HepG2 (cell line): Measurements from ENCODE around the gene ZNF618. TPM values are rescaled to one million over a fixed set of nuclear protein-coding genes. Genes with fewer than 3 reads are reported as not detected.

Experiments
- ATAC-seq: fragments of 200-7000 bp; cut with Tn5 transposase; 3 replicates; pipeline ENCODE4 v1.9.1; 2020; ENCODE audit warnings: mild to moderate bottlenecking, moderate library complexity
- BruUV-seq: library from RNA; stranded (reverse); fragments of 400-500 nt; replicated peaks from 2 replicates; lab custom pipeline; 2021; lab: Mats Ljungman, UMichigan
- CTCF ChIA-PET: fragments of 300-600 bp; formaldehyde crosslinking; extraction: SDS; loops from one replicate; lab custom pipeline; 2021; ENCODE audit warnings: low total read pairs, inconsistent platforms, low intra/inter-chr PET ratio; lab: Yijun Ruan, JAX
- POLR2A ChIA-PET: fragments of 350-600 bp; sonication (Branson Sonifier 250); formaldehyde crosslinking; loops from one replicate; lab custom pipeline; 2020; ENCODE audit warnings: antibody characterized with exemption, inconsistent platforms; lab: Yijun Ruan, JAX
- DNase-seq: peaks from one replicate; pipeline ENCODE4 v3.0.0-alpha.2; 2015; ENCODE audit warnings: low spot score
- FAIRE-seq: peaks from 3 replicates; lab custom pipeline; 2011; peaks lifted over from hg19 to GRCh38; lab: Jason Lieb, UNC
- H2AFZ ChIP-seq: one replicate; pipeline ENCODE4 v1.6.1; 2011; ENCODE audit warnings: low read length, inconsistent platforms
- H3K27ac ChIP-seq: fragments of 300-600 bp; 3 replicates; pipeline ENCODE4 v1.8.0; 2011; ENCODE audit warnings: mixed run types, mild to moderate bottlenecking, mixed read lengths, low read length, inconsistent platforms; ENCODE audit not compliant: insufficient read depth; ENCODE audit errors: extremely low read length
- H3K27me3 ChIP-seq, 2 experiments: fragments of 200-600 bp in 1 of 2; 2 replicates in 1 of 2; 3 replicates in 1 of 2; pipeline versions ENCODE4 v1.6.0 to v1.8.0; 2011; ENCODE audit warnings: low read length in 2 of 2, mild to moderate bottlenecking in 2 of 2, moderate library complexity in 2 of 2, inconsistent platforms in 1 of 2; ENCODE audit not compliant: insufficient read depth in 2 of 2, control insufficient read depth in 1 of 2
- H3K36me3 ChIP-seq, 2 experiments: fragments of 200-600 bp in 1 of 2; replicated peaks in 1 of 2; 2 replicates in 1 of 2; 3 replicates in 1 of 2; pipeline versions ENCODE4 v1.5.1 to v1.8.0; 2011; ENCODE audit warnings: low read length in 2 of 2, inconsistent platforms in 1 of 2; ENCODE audit not compliant: insufficient read depth in 2 of 2, control insufficient read depth in 1 of 2
- H3K4me1 ChIP-seq: 2 replicates; pipeline ENCODE4 v1.5.1; 2012; ENCODE audit warnings: low read length, inconsistent platforms; ENCODE audit not compliant: insufficient read depth
- H3K4me2 ChIP-seq: 2 replicates; pipeline ENCODE4 v1.6.0; 2011; ENCODE audit warnings: low read depth, low read length, inconsistent platforms
- H3K4me3 ChIP-seq, 3 experiments: fragments of 200-600 bp in 1 of 3; sonication (generic), shearing (Covaris generic) in 1 of 3; replicated peaks in 1 of 3; 2 replicates each; pipeline ENCODE4 v1.5.1; 2011 to 2016; ENCODE audit warnings: low read length in 3 of 3, inconsistent platforms in 2 of 3, low read depth in 2 of 3, mild to moderate bottlenecking in 2 of 3, control low read depth in 1 of 3, mixed read lengths in 1 of 3; ENCODE audit not compliant: insufficient read depth in 1 of 3
- H3K79me2 ChIP-seq: one replicate; pipeline ENCODE4 v1.6.1; 2011; ENCODE audit warnings: low read length, inconsistent platforms; ENCODE audit not compliant: insufficient read depth
- H3K9ac ChIP-seq: 2 replicates; pipeline ENCODE4 v1.6.0; 2011; ENCODE audit warnings: mild to moderate bottlenecking, low read depth, low read length, inconsistent platforms; ENCODE audit not compliant: insufficient read depth
- H3K9me3 ChIP-seq: 2 replicates; pipeline ENCODE4 v1.5.1; 2012; ENCODE audit warnings: mild to moderate bottlenecking, low read length
- H4K20me1 ChIP-seq: 2 replicates; pipeline ENCODE4 v1.6.0; 2011; ENCODE audit warnings: inconsistent platforms, mild to moderate bottlenecking, low read length, moderate library complexity; ENCODE audit not compliant: insufficient read depth
- ETV6 ChIP-seq: sonication (generic); formaldehyde crosslinking; conservative IDR thresholded peaks from 2 replicates; pipeline ENCODE4 v1.4.0; 2020; ENCODE audit warnings: missing genetic modification reagents
- HMG20A ChIP-seq: IDR thresholded peaks from 2 replicates; pipeline ENCODE4 v1.6.1; 2016; ENCODE audit warnings: borderline replicate concordance
- IKZF1 ChIP-seq: fragments of 450-650 bp; IDR thresholded peaks from 2 replicates; pipeline ENCODE4 v1.7.1; 2016
- KDM3A ChIP-seq: IDR thresholded peaks from 2 replicates; pipeline ENCODE4 v1.6.1; 2018; ENCODE audit warnings: low read depth, missing compliant biosample characterization
- MLX ChIP-seq: IDR thresholded peaks from 2 replicates; pipeline ENCODE4 v1.6.1; 2016
- MYPOP ChIP-seq: sonication (generic); formaldehyde crosslinking; IDR thresholded peaks from 2 replicates; pipeline ENCODE4 v1.8.1; 2023; ENCODE audit warnings: mild to moderate bottlenecking, moderate library complexity, missing genetic modification reagents
- PAF1 ChIP-seq: IDR thresholded peaks from 2 replicates; pipeline ENCODE4 v1.6.1; 2016; ENCODE audit warnings: missing genetic modification reagents, missing compliant biosample characterization
- PAWR ChIP-seq: sonication (generic); formaldehyde crosslinking; IDR thresholded peaks from 2 replicates; pipeline ENCODE4 v1.4.0; 2020; ENCODE audit warnings: missing genetic modification reagents, mild to moderate bottlenecking, borderline replicate concordance
- PTBP1 ChIP-seq: fragments of 200-400 bp; formaldehyde crosslinking; IDR thresholded peaks from 2 replicates; pipeline ENCODE4 v1.6.1; 2018; ENCODE audit warnings: low read length, low read depth; ENCODE audit not compliant: poor library complexity, severe bottlenecking
- RFXAP ChIP-seq: sonication (generic); formaldehyde crosslinking; IDR thresholded peaks from 2 replicates; pipeline ENCODE4 v1.4.0; 2020; ENCODE audit warnings: missing genetic modification reagents, borderline replicate concordance
- SALL1 ChIP-seq: sonication (generic); formaldehyde crosslinking; IDR thresholded peaks from 2 replicates; pipeline ENCODE4 v1.8.0; 2022; ENCODE audit warnings: mild to moderate bottlenecking, missing genetic modification reagents
- TFE3 ChIP-seq: IDR thresholded peaks from 2 replicates; pipeline ENCODE4 v1.6.1; 2016
- THAP11 ChIP-seq: IDR thresholded peaks from 2 replicates; pipeline ENCODE4 v1.6.1; 2016; ENCODE audit warnings: missing biosample characterization, missing genetic modification reagents
- TMF1 ChIP-seq: sonication (generic); formaldehyde crosslinking; IDR thresholded peaks from 2 replicates; pipeline ENCODE4 v1.8.1; 2022; ENCODE audit warnings: low read depth, missing genetic modification reagents
- ZFY ChIP-seq: sonication (generic); formaldehyde crosslinking; IDR thresholded peaks from 2 replicates; pipeline ENCODE4 v1.4.0; 2020; ENCODE audit warnings: missing genetic modification reagents
- ZNF12 ChIP-seq: sonication (generic); formaldehyde crosslinking; IDR thresholded peaks from 2 replicates; pipeline ENCODE4 v1.5.0; 2020; ENCODE audit warnings: missing genetic modification reagents
- ZNF264 ChIP-seq: sonication (generic); formaldehyde crosslinking; IDR thresholded peaks from 2 replicates; pipeline ENCODE4 v1.4.0; 2020; ENCODE audit warnings: missing genetic modification reagents
- ZNF7 ChIP-seq: IDR thresholded peaks from 2 replicates; pipeline ENCODE4 v1.6.1; 2016; ENCODE audit warnings: missing biosample characterization, missing genetic modification reagents
- ZNF703 ChIP-seq: sonication (generic); formaldehyde crosslinking; IDR thresholded peaks from 2 replicates; pipeline ENCODE4 v1.5.1; 2020; ENCODE audit warnings: missing genetic modification reagents, mild to moderate bottlenecking, moderate library complexity, borderline replicate concordance
- ZNF724P ChIP-seq: sonication (generic); formaldehyde crosslinking; IDR thresholded peaks from 2 replicates; pipeline ENCODE4 v1.8.0; 2022; ENCODE audit warnings: missing genetic modification reagents, borderline replicate concordance
- ZNF766 ChIP-seq: sonication (generic); formaldehyde crosslinking; IDR thresholded peaks from 2 replicates; pipeline ENCODE4 v1.5.0; 2020; ENCODE audit warnings: missing genetic modification reagents, borderline replicate concordance
- WGBS: methylation state at CpG from one replicate; pipeline ENCODE4 v1.1.6; 2017; ENCODE audit warnings: low lambda C conversion rate; 5-methylcytosine and 5-hydroxymethylcytosine counted together
- in situ Hi-C: cut with HindIII; loops from 2 replicates; pipeline ENCODE4 v1.10.0; 2017; ENCODE audit warnings: low pct_unique_long_range_greater_than_20kb; ENCODE audit not compliant: extremely low pct_ligation_motif_present
- intact Hi-C: fragments of 100-400 bp; cut with micrococcal nuclease; formaldehyde crosslinking; loops from one replicate; pipeline ENCODE4 v1.10.0; 2022; ENCODE audit not compliant: unreplicated experiment
- polyA plus RNA-seq, 8 experiments: library from polyadenylated mRNA; depleted of rRNA in 3 of 8; stranded (reverse) in 7 of 8; unstranded in 1 of 8; fragments of >200 nt; fragmentation: Illumina TruSeq in 4 of 8; extraction: Trizol in 4 of 8; gene quantifications; 2 replicates each; pipeline versions ENCODE4 v1.2.1 to v1.2.3, GENCODE V29; 2011 to 2016; ENCODE audit warnings: low read depth in 4 of 8, missing spikeins in 1 of 8, mixed read lengths in 1 of 8; ENCODE audit not compliant: insufficient read depth in 1 of 8
- total RNA-seq, 5 experiments: library from RNA; depleted of rRNA; stranded (reverse); fragments of >200 nt; fragmentation: Illumina TruSeq; extraction: Trizol; gene quantifications; 2 replicates each; pipeline ENCODE4 v1.2.3, GENCODE V29; 2016; ENCODE audit warnings: low read depth in 1 of 5

ZNF618 gene
- total and polyA plus RNA-seq, 2 of the 13 experiments (the other 11 are each of a cell fraction or from before 2014, with no cell fraction given): 0.07 TPM

- TF ChIP-seq HMG20A (CRISPR knock-in tag): no peak
- peak; percentile 59; the same call in 1 of the 2 replicates for TF ChIP-seq MLX (CRISPR knock-in tag)
- peak; percentile 32; the same call in 1 of the 2 replicates for TF ChIP-seq SALL1 (CRISPR knock-in tag)
- no peak for TF ChIP-seq ZNF7 (CRISPR knock-in tag)
- no peak for TF ChIP-seq ZNF12 (CRISPR knock-in tag)
- no peak for TF ChIP-seq TFE3 (CRISPR knock-in tag)
Measured at GRCh38 chr9:114015607-114016006, 139.5 kb downstream of the ZNF618 start (continued).

- Histone ChIP-seq H3K79me2 (no peaks in the 10 kb centered on the region), H3K4me1 (peaks cover 6% of the 10 kb centered on the region), H3K27me3 (peaks cover 0 to 5% of the 10 kb centered on the region in 2 experiments; a peak in 2 of 5 replicates), H4K20me1 (no peaks in the 10 kb centered on the region)
- CTCF ChIA-PET: no interaction called here
- WGBS: 29% methylated on average over 2 of the region's 6 CpGs
- BruUV-seq: no TSS peak
- TF ChIP-seq ZNF703 (CRISPR knock-in tag) (no peak), MYPOP (CRISPR knock-in tag) (no peak), PAF1 (CRISPR knock-in tag) (no peak), RFXAP (CRISPR knock-in tag) (no peak), ZNF724P (CRISPR knock-in tag) (no peak), ETV6 (CRISPR knock-in tag) (no peak), TMF1 (no peak), KDM3A (CRISPR knock-in tag) (no peak), THAP11 (CRISPR knock-in tag) (no peak), PAWR (CRISPR knock-in tag) (no peak), ZFY (CRISPR knock-in tag) (no peak), ZNF264 (CRISPR knock-in tag) (no peak), IKZF1 (no peak), PTBP1 (no peak), ZNF766 (no peak)
- TF ChIP-seq, all 625 proteins: peak for 0
- intact Hi-C loops: no loop called here
- H3K9me3 ChIP-seq: no peaks in the 10 kb centered on the region
- H3K4me2 ChIP-seq: no peak overlapping the region
- no peak overlapping the region for H2AFZ ChIP-seq
- FAIRE-seq (no peak), DNase-seq (no peak), ATAC-seq (no peak)
- no peak overlapping the region for H3K4me3 ChIP-seq
- H3K9ac ChIP-seq: no peak overlapping the region
- POLR2A ChIA-PET: no interaction called here
- in situ Hi-C loops: no loop called here
- no peak overlapping the region for H3K27ac ChIP-seq
- H3K36me3 ChIP-seq: no peaks in the 10 kb centered on the region
Measured at GRCh38 chr9:114016101-114016500, 140.0 kb downstream of the ZNF618 start.
